Caco-2 (cell line): ENCODE results near the gene STK32B. TPM values are rescaled to one million over a fixed set of nuclear protein-coding genes. Genes with fewer than 3 reads are reported as not detected.

Source experiments
- BruUV-seq: library from RNA; stranded (reverse); fragments of 400-500 nt; replicated peaks from 2 replicates; lab custom pipeline; 2021; lab: Mats Ljungman, UMichigan
- CTCF ChIA-PET: fragments of 300-600 bp; sonication (Branson Sonifier 250); formaldehyde crosslinking; loops from one replicate; lab custom pipeline; 2022; ENCODE audit warnings: antibody characterized with exemption; lab: Charles Lee
- POLR2A ChIA-PET: fragments of 300-600 bp; sonication (Branson Sonifier 250); formaldehyde crosslinking; loops from one replicate; lab custom pipeline; 2022; ENCODE audit warnings: antibody characterized with exemption; lab: Charles Lee
- DNase-seq, 2 experiments: peaks; one replicate each; pipeline versions ENCODE4 v3.0.0 to v3.0.0-alpha.2; 2020 to 2022
- H3K27me3 ChIP-seq: replicated peaks from 2 replicates; pipeline ENCODE4 v1.6.0; 2011; ENCODE audit warnings: low read length; ENCODE audit not compliant: control insufficient read depth, insufficient read depth
- H3K36me3 ChIP-seq: 2 replicates; pipeline ENCODE4 v1.5.1; 2011; ENCODE audit warnings: low read length; ENCODE audit not compliant: control insufficient read depth, insufficient read depth
- H3K4me1 ChIP-seq: fragments of 250-450 bp; sonication (Bioruptor Pico); 2 replicates; pipeline ENCODE4 v1.5.1; 2020; ENCODE audit warnings: mild to moderate bottlenecking
- H3K4me3 ChIP-seq: 2 replicates; pipeline ENCODE4 v1.5.1; 2011; ENCODE audit warnings: low read depth, mild to moderate bottlenecking, control low read depth, low read length
- H3K9me3 ChIP-seq: fragments of 250-450 bp; sonication (Bioruptor Pico); 2 replicates; pipeline ENCODE4 v1.5.1; 2020; ENCODE audit warnings: mild to moderate bottlenecking, moderate library complexity
- H3K27ac Mint-ChIP-seq: one replicate; pipeline ENCODE4 v1.8.0; 2022; ENCODE audit warnings: mixed read lengths; ENCODE audit not compliant: unreplicated experiment
- H3K27me3 Mint-ChIP-seq: one replicate; pipeline ENCODE4 v1.8.0; 2022; ENCODE audit warnings: mixed read lengths; ENCODE audit not compliant: insufficient read depth, unreplicated experiment
- H3K36me3 Mint-ChIP-seq: one replicate; pipeline ENCODE4 v1.8.0; 2022; ENCODE audit warnings: mild to moderate bottlenecking, mixed read lengths; ENCODE audit not compliant: insufficient read depth, unreplicated experiment
- H3K4me1 Mint-ChIP-seq: one replicate; pipeline ENCODE4 v1.8.0; 2022; ENCODE audit warnings: low read depth, mixed read lengths; ENCODE audit not compliant: unreplicated experiment
- H3K4me3 Mint-ChIP-seq: one replicate; pipeline ENCODE4 v1.8.0; 2022; ENCODE audit warnings: mild to moderate bottlenecking, moderate library complexity, mixed read lengths; ENCODE audit not compliant: unreplicated experiment
- H3K9me3 Mint-ChIP-seq: one replicate; pipeline ENCODE4 v1.8.0; 2022; ENCODE audit warnings: mixed read lengths; ENCODE audit not compliant: unreplicated experiment
- intact Hi-C: fragments of 100-400 bp; cut with micrococcal nuclease; formaldehyde crosslinking; loops from one replicate; pipeline ENCODE4 v1.10.0; 2022; ENCODE audit not compliant: unreplicated experiment
- total RNA-seq: library from RNA; stranded (reverse); gene quantifications from 2 replicates; pipeline ENCODE4 v1.2.3, GENCODE V29; 2022
- TF ChIP-seq, protein P1 (sequence below), 2 experiments: fragments of 200-600 bp in 1 of 2; IDR thresholded peaks; 1 replicate in 1 of 2; 2 replicates in 1 of 2; pipeline versions ENCODE4 v1.5.1 to v1.8.0; 2011 to 2022; ENCODE audit warnings: antibody characterized with exemption in 1 of 2, control low read depth in 1 of 2, inconsistent platforms in 1 of 2, low read depth in 1 of 2, low read length in 1 of 2, mild to moderate bottlenecking in 1 of 2, moderate library complexity in 1 of 2; ENCODE audit not compliant: insufficient read depth in 1 of 2, severe bottlenecking in 1 of 2, unreplicated experiment in 1 of 2

The STK32B gene
- total RNA-seq, 1 experiment from 2014 or later, result 11.2 TPM

DNA sequence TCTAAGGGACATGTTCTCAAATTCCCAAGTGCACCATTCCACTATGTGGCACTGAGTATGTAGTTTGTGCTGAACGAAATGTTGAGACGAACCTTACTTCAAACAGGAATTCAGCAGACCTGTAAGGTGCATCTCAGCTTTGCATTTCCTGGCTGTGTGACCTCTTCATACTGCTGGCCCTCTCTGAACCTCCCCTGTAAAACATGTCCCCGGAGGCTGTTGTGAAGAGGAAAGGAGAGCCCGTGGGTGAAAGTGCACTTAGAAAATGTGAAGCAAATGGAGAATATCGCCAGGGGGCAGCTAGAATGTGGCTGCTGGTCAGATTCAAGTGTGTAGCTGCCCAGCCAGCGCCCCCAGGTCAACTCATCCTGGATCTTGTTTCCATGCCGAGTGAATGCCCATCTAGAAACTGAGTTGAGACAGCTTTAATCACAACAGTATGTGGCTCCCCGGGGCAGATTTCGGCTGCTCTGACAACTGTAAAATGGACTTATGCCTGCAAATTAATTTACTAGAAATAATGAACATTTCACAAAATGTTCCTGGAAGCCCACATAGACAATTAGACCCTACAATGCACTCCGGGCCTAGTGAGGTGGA is 393.7 kb downstream of the STK32B start:
- intact Hi-C loops, result no loop called here
- POLR2A ChIA-PET, result no interaction called here

DNA sequence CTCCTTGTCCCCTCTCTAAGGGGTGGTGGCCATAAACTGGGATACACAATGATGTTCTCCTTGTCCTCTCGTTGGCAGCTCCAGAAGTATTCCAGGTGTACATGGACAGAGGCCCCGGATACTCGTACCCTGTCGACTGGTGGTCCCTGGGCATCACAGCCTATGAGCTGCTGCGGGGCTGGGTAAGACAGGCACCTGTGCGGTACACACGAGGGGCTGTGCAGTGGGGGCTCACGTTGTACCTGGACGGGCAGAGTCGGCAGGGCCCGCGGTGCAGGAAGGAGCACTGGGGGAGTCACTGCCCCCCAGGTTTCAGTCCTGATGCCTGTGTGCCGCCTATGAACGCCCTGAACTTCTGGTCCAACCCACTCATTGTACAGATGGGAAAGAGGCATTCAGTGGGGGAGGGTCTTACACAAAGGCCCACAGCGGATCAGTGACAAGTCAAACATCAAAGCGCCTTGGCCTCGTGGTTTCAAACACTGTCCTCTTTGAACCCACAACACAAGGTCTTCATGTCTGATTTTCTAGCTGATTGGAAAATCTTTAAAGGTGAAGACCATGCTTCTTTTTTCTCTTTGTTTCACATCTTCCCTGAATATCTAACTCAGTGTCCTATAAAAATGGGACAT is 395.4 kb downstream of the STK32B start:
- no peaks in the 10 kb centered on the region for H3K9me3 ChIP-seq
- TF ChIP-seq, protein P1, sequence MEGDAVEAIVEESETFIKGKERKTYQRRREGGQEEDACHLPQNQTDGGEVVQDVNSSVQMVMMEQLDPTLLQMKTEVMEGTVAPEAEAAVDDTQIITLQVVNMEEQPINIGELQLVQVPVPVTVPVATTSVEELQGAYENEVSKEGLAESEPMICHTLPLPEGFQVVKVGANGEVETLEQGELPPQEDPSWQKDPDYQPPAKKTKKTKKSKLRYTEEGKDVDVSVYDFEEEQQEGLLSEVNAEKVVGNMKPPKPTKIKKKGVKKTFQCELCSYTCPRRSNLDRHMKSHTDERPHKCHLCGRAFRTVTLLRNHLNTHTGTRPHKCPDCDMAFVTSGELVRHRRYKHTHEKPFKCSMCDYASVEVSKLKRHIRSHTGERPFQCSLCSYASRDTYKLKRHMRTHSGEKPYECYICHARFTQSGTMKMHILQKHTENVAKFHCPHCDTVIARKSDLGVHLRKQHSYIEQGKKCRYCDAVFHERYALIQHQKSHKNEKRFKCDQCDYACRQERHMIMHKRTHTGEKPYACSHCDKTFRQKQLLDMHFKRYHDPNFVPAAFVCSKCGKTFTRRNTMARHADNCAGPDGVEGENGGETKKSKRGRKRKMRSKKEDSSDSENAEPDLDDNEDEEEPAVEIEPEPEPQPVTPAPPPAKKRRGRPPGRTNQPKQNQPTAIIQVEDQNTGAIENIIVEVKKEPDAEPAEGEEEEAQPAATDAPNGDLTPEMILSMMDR (IDR thresholded peaks at IDR 0.05; ENCODE audit: insufficient read depth in 1 of 2, low read depth in 1 of 2, low read length in 1 of 2, severe bottlenecking in 1 of 2, unreplicated experiment in 1 of 2), result no peak
- no peaks in the 10 kb centered on the region for H3K36me3 Mint-ChIP-seq
- no peak overlapping the region for H3K27ac Mint-ChIP-seq
- H3K9me3 Mint-ChIP-seq, result no peaks in the 10 kb centered on the region
- no peaks in the 10 kb centered on the region for H3K4me1 ChIP-seq
- no peaks in the 10 kb centered on the region for H3K36me3 ChIP-seq
- ChIA-PET POLR2A (no interaction called here), CTCF (no interaction called here)
- no peak for DNase-seq
- no peaks in the 10 kb centered on the region for H3K27me3 Mint-ChIP-seq
- H3K4me3 ChIP-seq, result no peak overlapping the region
- no TSS peak for BruUV-seq
- no peak overlapping the region for H3K4me3 Mint-ChIP-seq
- no peaks in the 10 kb centered on the region for H3K4me1 Mint-ChIP-seq
- no peaks in the 10 kb centered on the region for H3K27me3 ChIP-seq
- intact Hi-C loops, result no loop called here

More for the DNA sequence above, 393.7 kb downstream of the STK32B start:
- no peaks in the 10 kb centered on the region for H3K27me3 Mint-ChIP-seq
- H3K4me3 Mint-ChIP-seq, result no peak overlapping the region
- no peaks in the 10 kb centered on the region for H3K9me3 ChIP-seq
- H3K4me1 Mint-ChIP-seq, result no peaks in the 10 kb centered on the region
- no peak overlapping the region for H3K4me3 ChIP-seq
- no peaks in the 10 kb centered on the region for H3K36me3 ChIP-seq
- no peak for DNase-seq
- H3K27me3 ChIP-seq, result no peaks in the 10 kb centered on the region
- H3K4me1 ChIP-seq, result no peaks in the 10 kb centered on the region
- no TSS peak for BruUV-seq
- no peaks in the 10 kb centered on the region for H3K36me3 Mint-ChIP-seq
- H3K9me3 Mint-ChIP-seq, result no peaks in the 10 kb centered on the region
- TF ChIP-seq, protein P1 (IDR thresholded peaks at IDR 0.05; ENCODE audit: insufficient read depth in 1 of 2, low read depth in 1 of 2, low read length in 1 of 2, severe bottlenecking in 1 of 2, unreplicated experiment in 1 of 2), result no peak
- H3K27ac Mint-ChIP-seq, result no peak overlapping the region
- CTCF ChIA-PET, result no interaction called here

DNA sequence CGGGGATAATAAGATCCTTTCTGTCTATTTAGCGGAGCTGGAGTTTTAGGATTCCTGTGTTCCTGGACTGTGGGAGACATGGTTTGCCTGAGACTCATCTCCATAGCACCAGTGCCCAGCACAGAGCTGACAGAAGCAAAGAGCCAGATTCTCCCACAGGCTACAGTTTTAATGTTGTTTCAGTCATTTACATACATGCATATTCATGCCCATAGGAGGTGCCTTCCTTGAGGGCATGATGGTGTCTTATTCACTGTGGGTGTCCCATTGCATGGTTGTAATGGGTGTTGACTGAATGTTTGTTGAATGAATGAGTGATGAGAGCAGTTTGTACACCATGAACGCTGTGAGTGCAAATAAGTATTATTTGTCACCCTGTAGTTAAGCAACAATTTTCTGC is 396.5 kb downstream of the STK32B start:
- DNase-seq, result no peak
- TF ChIP-seq, protein P1 (IDR thresholded peaks at IDR 0.05; ENCODE audit: insufficient read depth in 1 of 2, low read depth in 1 of 2, low read length in 1 of 2, severe bottlenecking in 1 of 2, unreplicated experiment in 1 of 2), result no peak
- H3K4me1 ChIP-seq, result no peaks in the 10 kb centered on the region
- Mint-ChIP-seq H3K9me3 (no peaks in the 10 kb centered on the region), H3K27ac (no peak overlapping the region), H3K4me1 (no peaks in the 10 kb centered on the region), H3K27me3 (no peaks in the 10 kb centered on the region), H3K36me3 (no peaks in the 10 kb centered on the region), H3K4me3 (no peak overlapping the region)
- H3K36me3 ChIP-seq, result no peaks in the 10 kb centered on the region
- H3K4me3 ChIP-seq, result no peak overlapping the region
- no TSS peak for BruUV-seq
- ChIA-PET CTCF (no interaction called here), POLR2A (no interaction called here)
- no peaks in the 10 kb centered on the region for H3K9me3 ChIP-seq
- H3K27me3 ChIP-seq, result no peaks in the 10 kb centered on the region
- intact Hi-C loops, result no loop called here
